ENCODE results near the gene VCL.
A peak's percentile ranks its signal among the peaks of the same experiment; 100 is the strongest.
"Not testable (repeated sequence)": the region's sequence is repeated elsewhere in the genome, so short reads cannot be mapped to it uniquely, and the experiment has no call there.

Gene VCL

DNA sequence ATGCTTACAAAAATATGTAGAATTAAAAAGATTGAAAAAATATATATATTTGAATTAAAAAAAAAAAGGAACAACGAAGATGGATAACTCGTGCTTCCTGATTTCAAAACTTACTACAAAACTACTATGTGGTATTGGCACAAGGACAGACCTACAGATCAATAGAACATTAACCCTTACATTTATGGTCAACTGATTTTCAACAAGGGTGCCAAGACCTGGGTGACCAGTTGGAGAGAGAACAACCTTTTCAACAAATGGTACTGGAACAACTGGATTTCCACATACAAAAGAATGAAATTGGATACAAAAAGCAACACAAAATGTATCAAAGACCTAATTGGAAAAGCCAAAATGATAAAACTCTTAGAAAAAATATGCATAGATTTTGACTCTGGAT, 142.6 kb downstream of the VCL start:
- DNase-seq (ENCODE audit: low read depth): no peak
- TF ChIP-seq, protein P1, sequence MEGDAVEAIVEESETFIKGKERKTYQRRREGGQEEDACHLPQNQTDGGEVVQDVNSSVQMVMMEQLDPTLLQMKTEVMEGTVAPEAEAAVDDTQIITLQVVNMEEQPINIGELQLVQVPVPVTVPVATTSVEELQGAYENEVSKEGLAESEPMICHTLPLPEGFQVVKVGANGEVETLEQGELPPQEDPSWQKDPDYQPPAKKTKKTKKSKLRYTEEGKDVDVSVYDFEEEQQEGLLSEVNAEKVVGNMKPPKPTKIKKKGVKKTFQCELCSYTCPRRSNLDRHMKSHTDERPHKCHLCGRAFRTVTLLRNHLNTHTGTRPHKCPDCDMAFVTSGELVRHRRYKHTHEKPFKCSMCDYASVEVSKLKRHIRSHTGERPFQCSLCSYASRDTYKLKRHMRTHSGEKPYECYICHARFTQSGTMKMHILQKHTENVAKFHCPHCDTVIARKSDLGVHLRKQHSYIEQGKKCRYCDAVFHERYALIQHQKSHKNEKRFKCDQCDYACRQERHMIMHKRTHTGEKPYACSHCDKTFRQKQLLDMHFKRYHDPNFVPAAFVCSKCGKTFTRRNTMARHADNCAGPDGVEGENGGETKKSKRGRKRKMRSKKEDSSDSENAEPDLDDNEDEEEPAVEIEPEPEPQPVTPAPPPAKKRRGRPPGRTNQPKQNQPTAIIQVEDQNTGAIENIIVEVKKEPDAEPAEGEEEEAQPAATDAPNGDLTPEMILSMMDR (IDR thresholded peaks at IDR 0.05; ENCODE audit: control insufficient read depth, extremely low read depth, insufficient read depth): no peak
- no peak overlapping the region for H3K4me3 ChIP-seq (ENCODE audit: low read depth, low read length)

DNA sequence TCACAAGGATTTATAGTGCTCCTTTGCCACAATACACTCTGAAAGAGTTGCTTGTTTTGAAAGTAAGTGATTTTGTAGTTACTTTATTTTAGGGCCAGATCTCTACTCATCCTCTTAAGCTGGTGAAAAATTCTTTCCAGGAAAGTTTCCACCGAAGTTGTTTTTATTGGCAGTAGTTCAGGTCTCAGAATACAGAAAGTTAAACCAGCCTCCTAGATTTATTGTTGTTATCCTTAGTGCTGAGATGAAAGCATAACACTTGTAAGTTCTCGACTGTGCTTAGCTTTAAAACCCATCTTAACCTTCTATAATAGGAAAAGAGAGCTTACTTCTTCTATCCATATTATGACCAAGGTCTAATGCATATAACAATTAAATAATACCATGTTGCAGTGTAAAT, 147.2 kb downstream of the VCL start:
- TF ChIP-seq, protein P1 (IDR thresholded peaks at IDR 0.05; ENCODE audit: control insufficient read depth, extremely low read depth, insufficient read depth): no peak
- DNase-seq (ENCODE audit: low read depth): no peak
- H3K4me3 ChIP-seq (ENCODE audit: low read depth, low read length): no peak overlapping the region

DNA sequence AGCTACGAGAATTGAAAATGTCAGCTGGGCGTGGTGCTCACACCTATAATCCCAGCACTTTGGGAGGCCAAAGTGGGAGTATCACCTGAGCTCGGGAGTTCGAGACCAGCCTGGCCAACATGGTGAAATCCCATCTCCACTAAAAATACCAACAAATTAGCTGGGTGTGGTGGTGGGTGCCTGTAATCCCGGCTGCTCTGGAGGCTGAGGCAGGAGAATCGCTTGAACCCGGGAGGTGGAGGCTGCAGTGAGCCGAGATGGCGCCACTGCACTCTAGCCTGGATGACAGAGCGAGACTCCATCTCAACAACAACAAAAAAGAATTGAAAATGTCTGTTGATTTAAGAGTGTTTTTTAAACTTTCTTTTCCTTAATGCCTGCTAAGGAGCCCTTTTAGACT, 149.1 kb downstream of the VCL start:
- DNase-seq (ENCODE audit: low read depth); H3K4me3 ChIP-seq (ENCODE audit: low read depth, low read length): not testable (repeated sequence)

DNA sequence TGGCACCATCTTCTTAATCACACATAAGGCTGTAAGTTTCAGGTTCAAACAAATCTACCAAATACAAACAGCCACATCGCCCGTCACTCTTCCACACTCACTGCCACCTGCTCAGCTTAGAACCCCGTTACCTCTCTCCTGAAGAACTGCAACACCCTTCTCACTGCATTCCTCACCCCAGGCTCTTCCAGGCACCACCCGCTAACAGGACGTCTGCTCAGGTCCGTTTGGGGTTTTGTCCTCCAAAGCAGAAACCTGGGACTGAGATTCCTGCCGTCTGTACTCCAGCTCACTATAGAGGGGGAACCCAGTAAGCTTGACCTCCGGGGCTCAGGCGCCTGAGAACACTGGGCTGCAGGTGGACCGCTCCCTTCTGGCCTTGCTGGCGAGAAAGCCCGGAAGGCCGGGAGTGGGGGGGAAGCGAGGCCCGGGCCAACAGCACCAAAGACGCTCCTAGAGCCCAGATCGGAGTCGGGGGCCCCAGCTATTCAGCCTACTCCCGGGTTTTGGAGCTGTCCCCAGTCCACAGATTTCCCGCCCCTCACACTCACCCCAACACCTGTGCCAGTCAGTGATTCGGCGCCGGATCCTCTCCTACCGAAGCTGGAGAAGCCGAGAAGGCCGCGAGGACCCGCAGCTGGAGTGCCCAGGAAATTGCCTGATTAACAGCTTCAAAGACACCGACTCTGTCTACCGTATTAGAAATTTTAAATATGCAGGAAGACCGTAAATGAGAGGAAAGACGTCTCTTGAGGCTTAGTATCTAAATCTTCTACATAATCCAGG, 152.5 kb downstream of the VCL start, which contains the start of gene AP3M1:
Gene AP3M1 (minus strand): TSS at position 625 of the 786 bp plus-strand sequence. CDS start 12,449 bp downstream, outside the sequence.
- TF ChIP-seq, protein P1 (IDR thresholded peaks at IDR 0.05; ENCODE audit: control insufficient read depth, extremely low read depth, insufficient read depth): no peak
- no peak for DNase-seq (ENCODE audit: low read depth)
- H3K4me3 ChIP-seq (ENCODE audit: low read depth, low read length): peak within 1 kb of the TSS; percentile 96

DNA sequence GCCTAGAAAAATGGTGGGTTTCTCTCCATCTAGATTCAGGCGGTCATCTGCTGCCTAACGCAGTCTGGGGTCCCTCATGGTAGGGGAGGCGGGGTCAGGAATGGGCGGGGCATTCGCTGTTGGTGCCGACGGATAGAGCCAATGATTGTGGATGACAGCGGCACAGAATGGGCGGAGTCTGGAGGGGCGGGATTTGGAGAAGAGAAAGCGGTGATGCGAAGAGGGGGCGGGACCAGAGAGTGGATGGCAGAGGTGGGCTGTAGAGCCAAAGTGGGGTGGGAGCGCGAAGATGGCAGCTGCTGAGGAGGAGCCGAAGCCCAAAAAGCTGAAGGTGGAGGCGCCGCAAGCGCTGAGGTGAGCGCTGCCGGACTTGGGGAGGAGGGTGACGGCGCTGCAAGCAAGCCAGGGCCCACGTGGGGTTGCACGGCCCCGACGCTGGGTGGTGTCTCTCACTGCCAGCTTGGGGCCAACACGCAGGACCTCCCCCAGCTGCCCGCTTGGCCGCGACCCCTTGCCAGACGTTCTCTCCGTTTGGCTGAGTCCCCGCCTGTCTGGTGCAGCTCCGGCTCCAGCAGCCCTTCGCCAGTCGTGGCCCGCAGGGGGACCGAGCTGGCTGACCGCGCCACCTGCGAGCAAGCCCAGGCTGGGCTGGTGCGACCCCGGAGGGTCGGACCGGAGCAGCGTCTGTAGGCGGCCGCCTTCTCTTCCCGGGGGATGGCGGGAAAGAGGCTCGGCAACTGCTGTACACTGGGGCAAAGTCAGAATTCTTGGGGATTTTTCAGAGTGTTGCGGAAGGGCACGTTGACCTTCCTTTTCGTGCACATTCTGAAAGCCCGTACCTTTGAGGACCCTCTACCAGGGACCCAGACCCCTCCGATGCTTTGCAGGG, 153.3 kb downstream of the VCL start, which contains the start of gene ADK:
Gene ADK (plus strand): TSS at position 232 of the 889 bp plus-strand sequence. CDS start 58 bp downstream, at position 290.
- peak within 1 kb of the TSS; percentile 96 for H3K4me3 ChIP-seq (ENCODE audit: low read depth, low read length)
- TF ChIP-seq, protein P1 (IDR thresholded peaks at IDR 0.05; ENCODE audit: control insufficient read depth, extremely low read depth, insufficient read depth): peak; percentile 38; the same call in 1 of the 2 replicates
- peak; percentile 93 for DNase-seq (ENCODE audit: low read depth)

DNA sequence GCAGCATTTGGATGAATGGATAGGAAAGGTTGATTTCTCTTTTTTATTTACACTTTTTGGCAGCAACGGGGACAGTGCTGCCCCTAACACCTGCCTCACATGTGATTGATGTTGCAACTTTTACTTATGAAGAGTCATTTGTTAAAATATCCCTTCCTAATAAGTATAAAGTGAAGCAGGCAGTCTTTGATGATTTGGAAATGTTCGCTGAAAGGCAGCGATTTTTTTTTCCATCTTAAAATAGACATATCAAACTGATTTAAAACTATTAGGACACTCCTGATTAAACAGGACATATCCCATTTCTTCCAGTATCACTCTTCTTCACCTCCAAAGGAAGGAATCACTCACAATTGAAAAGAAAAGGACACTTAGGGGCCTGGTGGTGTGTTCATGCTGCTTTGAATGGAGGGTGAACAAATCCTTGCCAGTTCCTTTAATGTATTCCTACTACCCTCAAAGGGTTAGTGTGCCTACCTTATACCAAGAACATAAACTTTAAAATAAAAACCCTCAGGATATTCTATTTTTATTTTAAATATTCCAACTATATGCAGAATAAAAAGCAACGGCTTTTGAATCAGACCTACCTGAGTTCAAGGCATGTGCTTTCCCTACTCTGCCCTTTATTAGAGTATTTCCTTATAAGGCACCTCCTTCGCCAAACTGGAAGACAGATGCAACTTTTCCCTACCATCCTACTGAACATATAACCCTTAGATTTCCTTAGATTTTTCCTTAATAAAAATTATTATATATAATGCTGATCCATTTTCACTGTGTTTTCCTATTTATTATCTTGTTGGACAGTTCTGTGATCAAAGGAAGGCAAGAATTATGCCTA, 154.2 kb downstream of the VCL start:
- DNase-seq (ENCODE audit: low read depth): no peak
- TF ChIP-seq, protein P1 (IDR thresholded peaks at IDR 0.05; ENCODE audit: control insufficient read depth, extremely low read depth, insufficient read depth): no peak
- H3K4me3 ChIP-seq (ENCODE audit: low read depth, low read length): peak overlapping the region; percentile 96
